K562 (cell line): ENCODE results near the gene CACNB1. TPM values are rescaled to one million over a fixed set of nuclear protein-coding genes. Genes with fewer than 3 reads are reported as not detected.

Experiments used
- CCAR2 ChIP-seq: fragments of 200-400 bp; formaldehyde crosslinking; IDR thresholded peaks from 2 replicates; pipeline ENCODE4 v1.6.1; 2017; ENCODE audit warnings: mild to moderate bottlenecking, low read depth, low read length
- DMBX1 ChIP-seq: fragments of 250-450 bp; sonication (Bioruptor Pico); IDR thresholded peaks from 2 replicates; pipeline ENCODE4 v1.8.0; 2022; ENCODE audit warnings: inconsistent platforms, mild to moderate bottlenecking, moderate library complexity, borderline replicate concordance
- EHMT2 ChIP-seq: fragments of 450-650 bp; IDR thresholded peaks from 2 replicates; pipeline ENCODE4 v1.6.1; 2018; ENCODE audit warnings: antibody characterized with exemption
- EP400 ChIP-seq: fragments of 450-650 bp; IDR thresholded peaks from 2 replicates; pipeline ENCODE4 v1.6.1; 2017; ENCODE audit warnings: antibody characterized with exemption, mild to moderate bottlenecking, moderate library complexity
- ETV1 ChIP-seq: fragments of 450-650 bp; conservative IDR thresholded peaks from 2 replicates; pipeline ENCODE4 v1.6.1; 2016; ENCODE audit warnings: missing genetic modification characterization, control low read depth, low read depth, missing compliant biosample characterization
- KDM2B ChIP-seq: fragments of 250-450 bp; sonication (Bioruptor Pico); IDR thresholded peaks from 2 replicates; pipeline ENCODE4 v1.8.0; 2021; ENCODE audit warnings: mild to moderate bottlenecking, moderate library complexity
- KLF1 ChIP-seq: fragments of 450-650 bp; IDR thresholded peaks from 2 replicates; pipeline ENCODE4 v1.6.1; 2016; ENCODE audit warnings: missing genetic modification characterization, missing compliant biosample characterization
- MAFG ChIP-seq: fragments of 450-650 bp; conservative IDR thresholded peaks from 2 replicates; pipeline ENCODE4 v1.6.1; 2016; ENCODE audit warnings: missing genetic modification characterization, missing compliant biosample characterization
- MAFK ChIP-seq: IDR thresholded peaks from 2 replicates; pipeline ENCODE4 v1.6.1; 2011; ENCODE audit warnings: low read length, improper control_type of control experiment
- MEIS2 ChIP-seq: fragments of 450-650 bp; IDR thresholded peaks from 2 replicates; pipeline ENCODE4 v1.6.1; 2014; ENCODE audit warnings: mild to moderate bottlenecking; ENCODE audit not compliant: partially characterized antibody
- SIN3B ChIP-seq: fragments of 450-650 bp; IDR thresholded peaks from 2 replicates; pipeline ENCODE4 v1.6.1; 2017; ENCODE audit warnings: low read depth, mild to moderate bottlenecking, moderate library complexity
- SMARCB1 ChIP-seq: IDR thresholded peaks from 2 replicates; pipeline ENCODE4 v1.6.1; 2011; ENCODE audit warnings: improper control_type of control experiment, low read depth; ENCODE audit not compliant: insufficient read length
- ZC3H11A ChIP-seq: IDR thresholded peaks from 2 replicates; pipeline ENCODE4 v1.6.1; 2012; ENCODE audit warnings: low read depth, low read length, improper control_type of control experiment
- ZNF134 ChIP-seq: fragments of 250-450 bp; sonication (Bioruptor Pico); conservative IDR thresholded peaks from 2 replicates; pipeline ENCODE4 v1.4.0; 2020
- ZNF140 ChIP-seq: fragments of 250-450 bp; sonication (Bioruptor Pico); IDR thresholded peaks from 2 replicates; pipeline ENCODE4 v1.8.0; 2021; ENCODE audit warnings: moderate library complexity, mild to moderate bottlenecking, inconsistent platforms
- ZNF175 ChIP-seq: fragments of 200-800 bp; sonication (Bioruptor generic); IDR thresholded peaks from 2 replicates; pipeline ENCODE4 v1.6.1; 2016; ENCODE audit warnings: low read depth, mild to moderate bottlenecking, missing genetic modification characterization, missing compliant biosample characterization
- ZNF24 ChIP-seq: fragments of 450-650 bp; IDR thresholded peaks from 2 replicates; pipeline ENCODE4 v1.6.1; 2016
- polyA plus RNA-seq, 8 experiments: library from polyadenylated mRNA; depleted of rRNA in 4 of 8; stranded (reverse) in 5 of 8; unstranded in 3 of 8; fragments of >200 nt; fragmentation: Nextera tagmentation in 2 of 8; fragmentation: Illumina TruSeq in 1 of 8; extraction: Ambion mirVana in 2 of 8; extraction: Trizol in 1 of 8; gene quantifications; 2 replicates each; pipeline versions ENCODE4 v1.2.1 to v1.2.3, GENCODE V29; 2011 to 2014; ENCODE audit warnings: inconsistent platforms in 1 of 8, missing spikeins in 1 of 8
- total RNA-seq, 7 experiments: library from RNA; depleted of rRNA in 6 of 7; stranded (reverse); fragments of >200 nt in 6 of 7; fragmentation: Illumina TruSeq in 2 of 7; extraction: Trizol in 2 of 7; gene quantifications; 2 replicates each; pipeline versions ENCODE4 v1.2.1 to v1.2.3, GENCODE V29; 2011 to 2021; ENCODE audit warnings: low replicate concordance in 1 of 7
- TF ChIP-seq, protein P1 (sequence below): fragments of 200-600 bp; sonication (generic); IDR thresholded peaks from one replicate; pipeline ENCODE4 v1.6.1; 2012; ENCODE audit warnings: mild to moderate bottlenecking, low read depth, low read length, inconsistent platforms

Gene CACNB1
- total and polyA plus RNA-seq, 9 of the 15 experiments (the other 6 are each of a cell fraction or from before 2014, with no cell fraction given) = 0.08 to 7.4 (median 3.0) TPM

DNA sequence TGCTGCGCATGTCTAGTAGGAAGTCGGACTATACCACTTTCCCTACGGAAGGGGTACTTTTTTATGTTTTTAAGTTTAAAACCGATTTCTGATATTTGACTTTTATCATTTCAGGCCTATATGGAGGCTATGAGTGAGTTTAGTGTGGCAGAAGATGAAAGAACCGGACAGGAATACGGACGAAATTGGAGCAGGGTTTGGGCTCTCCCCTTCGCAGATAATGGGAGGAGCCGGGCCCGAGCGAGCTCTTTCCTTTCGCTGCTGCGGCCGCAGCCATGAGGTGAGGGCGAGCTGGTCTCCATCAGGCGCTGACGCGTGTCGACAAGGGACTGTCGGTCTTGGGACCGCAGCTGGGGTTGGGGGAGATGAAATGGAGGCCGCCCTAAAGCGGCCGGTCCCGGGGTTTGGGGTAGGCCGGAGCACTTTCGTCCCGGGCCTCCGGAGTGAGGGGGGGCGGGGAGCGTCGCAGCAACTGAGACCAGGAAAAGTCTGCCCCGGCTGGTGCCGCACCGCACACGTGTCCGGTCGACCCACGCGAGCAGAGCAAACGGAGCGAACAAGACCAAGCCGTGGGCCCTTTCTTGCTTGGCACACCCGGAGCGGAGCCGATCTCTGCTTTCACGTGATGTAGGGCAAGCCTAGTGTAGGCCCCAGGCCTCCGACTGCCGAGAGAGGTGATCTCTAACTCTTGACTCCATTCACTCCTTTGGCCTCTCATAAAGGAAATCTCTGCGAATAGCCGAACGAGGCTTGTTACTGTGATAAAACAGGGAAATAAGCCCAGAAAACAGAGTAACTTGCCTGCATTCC lies 2.8 kb upstream of the CACNB1 start, which contains the start of gene RPL19 (continued):
- TF ChIP-seq ZC3H11A = no peak
- no peak for TF ChIP-seq KLF1 (tag)
- no peak for TF ChIP-seq EHMT2
- peak; percentile 56; the same call in 1 of the 2 replicates for TF ChIP-seq SIN3B
- no peak for TF ChIP-seq MEIS2
- no peak for TF ChIP-seq MAFK
- no peak for TF ChIP-seq CCAR2
- TF ChIP-seq DMBX1 (CRISPR knock-in tag) = no peak
- no peak for TF ChIP-seq SMARCB1
- TF ChIP-seq MAFG (tag) = no peak
- peak; percentile 98 for TF ChIP-seq EP400
- no peak for TF ChIP-seq ZNF134
- no peak for TF ChIP-seq ZNF140
- TF ChIP-seq ZNF175 (CRISPR knock-in tag) = peak; percentile 58
- TF ChIP-seq ETV1 (tag) = peak; percentile 88
- TF ChIP-seq, protein P1, sequence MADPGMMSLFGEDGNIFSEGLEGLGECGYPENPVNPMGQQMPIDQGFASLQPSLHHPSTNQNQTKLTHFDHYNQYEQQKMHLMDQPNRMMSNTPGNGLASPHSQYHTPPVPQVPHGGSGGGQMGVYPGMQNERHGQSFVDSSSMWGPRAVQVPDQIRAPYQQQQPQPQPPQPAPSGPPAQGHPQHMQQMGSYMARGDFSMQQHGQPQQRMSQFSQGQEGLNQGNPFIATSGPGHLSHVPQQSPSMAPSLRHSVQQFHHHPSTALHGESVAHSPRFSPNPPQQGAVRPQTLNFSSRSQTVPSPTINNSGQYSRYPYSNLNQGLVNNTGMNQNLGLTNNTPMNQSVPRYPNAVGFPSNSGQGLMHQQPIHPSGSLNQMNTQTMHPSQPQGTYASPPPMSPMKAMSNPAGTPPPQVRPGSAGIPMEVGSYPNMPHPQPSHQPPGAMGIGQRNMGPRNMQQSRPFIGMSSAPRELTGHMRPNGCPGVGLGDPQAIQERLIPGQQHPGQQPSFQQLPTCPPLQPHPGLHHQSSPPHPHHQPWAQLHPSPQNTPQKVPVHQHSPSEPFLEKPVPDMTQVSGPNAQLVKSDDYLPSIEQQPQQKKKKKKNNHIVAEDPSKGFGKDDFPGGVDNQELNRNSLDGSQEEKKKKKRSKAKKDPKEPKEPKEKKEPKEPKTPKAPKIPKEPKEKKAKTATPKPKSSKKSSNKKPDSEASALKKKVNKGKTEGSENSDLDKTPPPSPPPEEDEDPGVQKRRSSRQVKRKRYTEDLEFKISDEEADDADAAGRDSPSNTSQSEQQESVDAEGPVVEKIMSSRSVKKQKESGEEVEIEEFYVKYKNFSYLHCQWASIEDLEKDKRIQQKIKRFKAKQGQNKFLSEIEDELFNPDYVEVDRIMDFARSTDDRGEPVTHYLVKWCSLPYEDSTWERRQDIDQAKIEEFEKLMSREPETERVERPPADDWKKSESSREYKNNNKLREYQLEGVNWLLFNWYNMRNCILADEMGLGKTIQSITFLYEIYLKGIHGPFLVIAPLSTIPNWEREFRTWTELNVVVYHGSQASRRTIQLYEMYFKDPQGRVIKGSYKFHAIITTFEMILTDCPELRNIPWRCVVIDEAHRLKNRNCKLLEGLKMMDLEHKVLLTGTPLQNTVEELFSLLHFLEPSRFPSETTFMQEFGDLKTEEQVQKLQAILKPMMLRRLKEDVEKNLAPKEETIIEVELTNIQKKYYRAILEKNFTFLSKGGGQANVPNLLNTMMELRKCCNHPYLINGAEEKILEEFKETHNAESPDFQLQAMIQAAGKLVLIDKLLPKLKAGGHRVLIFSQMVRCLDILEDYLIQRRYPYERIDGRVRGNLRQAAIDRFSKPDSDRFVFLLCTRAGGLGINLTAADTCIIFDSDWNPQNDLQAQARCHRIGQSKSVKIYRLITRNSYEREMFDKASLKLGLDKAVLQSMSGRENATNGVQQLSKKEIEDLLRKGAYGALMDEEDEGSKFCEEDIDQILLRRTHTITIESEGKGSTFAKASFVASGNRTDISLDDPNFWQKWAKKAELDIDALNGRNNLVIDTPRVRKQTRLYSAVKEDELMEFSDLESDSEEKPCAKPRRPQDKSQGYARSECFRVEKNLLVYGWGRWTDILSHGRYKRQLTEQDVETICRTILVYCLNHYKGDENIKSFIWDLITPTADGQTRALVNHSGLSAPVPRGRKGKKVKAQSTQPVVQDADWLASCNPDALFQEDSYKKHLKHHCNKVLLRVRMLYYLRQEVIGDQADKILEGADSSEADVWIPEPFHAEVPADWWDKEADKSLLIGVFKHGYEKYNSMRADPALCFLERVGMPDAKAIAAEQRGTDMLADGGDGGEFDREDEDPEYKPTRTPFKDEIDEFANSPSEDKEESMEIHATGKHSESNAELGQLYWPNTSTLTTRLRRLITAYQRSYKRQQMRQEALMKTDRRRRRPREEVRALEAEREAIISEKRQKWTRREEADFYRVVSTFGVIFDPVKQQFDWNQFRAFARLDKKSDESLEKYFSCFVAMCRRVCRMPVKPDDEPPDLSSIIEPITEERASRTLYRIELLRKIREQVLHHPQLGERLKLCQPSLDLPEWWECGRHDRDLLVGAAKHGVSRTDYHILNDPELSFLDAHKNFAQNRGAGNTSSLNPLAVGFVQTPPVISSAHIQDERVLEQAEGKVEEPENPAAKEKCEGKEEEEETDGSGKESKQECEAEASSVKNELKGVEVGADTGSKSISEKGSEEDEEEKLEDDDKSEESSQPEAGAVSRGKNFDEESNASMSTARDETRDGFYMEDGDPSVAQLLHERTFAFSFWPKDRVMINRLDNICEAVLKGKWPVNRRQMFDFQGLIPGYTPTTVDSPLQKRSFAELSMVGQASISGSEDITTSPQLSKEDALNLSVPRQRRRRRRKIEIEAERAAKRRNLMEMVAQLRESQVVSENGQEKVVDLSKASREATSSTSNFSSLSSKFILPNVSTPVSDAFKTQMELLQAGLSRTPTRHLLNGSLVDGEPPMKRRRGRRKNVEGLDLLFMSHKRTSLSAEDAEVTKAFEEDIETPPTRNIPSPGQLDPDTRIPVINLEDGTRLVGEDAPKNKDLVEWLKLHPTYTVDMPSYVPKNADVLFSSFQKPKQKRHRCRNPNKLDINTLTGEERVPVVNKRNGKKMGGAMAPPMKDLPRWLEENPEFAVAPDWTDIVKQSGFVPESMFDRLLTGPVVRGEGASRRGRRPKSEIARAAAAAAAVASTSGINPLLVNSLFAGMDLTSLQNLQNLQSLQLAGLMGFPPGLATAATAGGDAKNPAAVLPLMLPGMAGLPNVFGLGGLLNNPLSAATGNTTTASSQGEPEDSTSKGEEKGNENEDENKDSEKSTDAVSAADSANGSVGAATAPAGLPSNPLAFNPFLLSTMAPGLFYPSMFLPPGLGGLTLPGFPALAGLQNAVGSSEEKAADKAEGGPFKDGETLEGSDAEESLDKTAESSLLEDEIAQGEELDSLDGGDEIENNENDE = no peak
- no peak for TF ChIP-seq KDM2B
- no peak for TF ChIP-seq ZNF24
